Urothelium cell line (cell line): Measurements from ENCODE around the gene GDF10.

ENCODE experiments used
- DNase-seq: peaks from one replicate; pipeline ENCODE4 v3.0.0; 2011; ENCODE audit warnings: low spot score, mixed read lengths
- FAIRE-seq: peaks from 2 replicates; lab custom pipeline; 2011; peaks lifted over from hg19 to GRCh38; lab: Jason Lieb, UNC

Gene GDF10

GRCh38 chr10:47269294-47269693 is 30.7 kb upstream of the GDF10 start:
- DNase-seq (no peak), FAIRE-seq (no peak)

- no peak for FAIRE-seq
These were observed 23.9 kb upstream of the GDF10 start for GRCh38 chr10:47276071-47276470.

GRCh38 chr10:47276576-47277351 is 23.2 kb upstream of the GDF10 start:
- FAIRE-seq: no peak

More at GRCh38 chr10:47276071-47276470, 23.9 kb upstream of the GDF10 start:
- no peak for DNase-seq

GRCh38 chr10:47277352-47278151 is 22.4 kb upstream of the GDF10 start:
- no peak for DNase-seq
- no peak for FAIRE-seq

More at GRCh38 chr10:47276576-47277351, 23.2 kb upstream of the GDF10 start:
- DNase-seq: no peak

GRCh38 chr10:47278152-47278473 is 21.9 kb upstream of the GDF10 start:
- no peak for DNase-seq
- FAIRE-seq: no peak

GRCh38 chr10:47278720-47279119 is 21.3 kb upstream of the GDF10 start:
- FAIRE-seq (no peak), DNase-seq (no peak)

- DNase-seq (no peak), FAIRE-seq (no peak)
These were observed 20.7 kb upstream of the GDF10 start for GRCh38 chr10:47279276-47279675.

- FAIRE-seq (no peak), DNase-seq (no peak)
These were observed 17.9 kb upstream of the GDF10 start for GRCh38 chr10:47282005-47282656.

GRCh38 chr10:47282657-47283018 is 17.4 kb upstream of the GDF10 start:
- FAIRE-seq: no peak
- DNase-seq: no peak

- FAIRE-seq (no peak), DNase-seq (no peak)
These were observed 16.8 kb upstream of the GDF10 start for GRCh38 chr10:47283101-47283630.

GRCh38 chr10:47283848-47284247 is 16.1 kb upstream of the GDF10 start:
- FAIRE-seq: no peak

GRCh38 chr10:47285381-47286115 is 14.4 kb upstream of the GDF10 start:
- no peak for FAIRE-seq
- no peak for DNase-seq

More at GRCh38 chr10:47283848-47284247, 16.1 kb upstream of the GDF10 start:
- DNase-seq: no peak

GRCh38 chr10:47286116-47286505 is 13.9 kb upstream of the GDF10 start:
- FAIRE-seq: no peak
- DNase-seq: no peak

- FAIRE-seq (no peak), DNase-seq (no peak)
These were observed 13.2 kb upstream of the GDF10 start for GRCh38 chr10:47286591-47287315.

GRCh38 chr10:47287365-47287802 is 12.6 kb upstream of the GDF10 start:
- no peak for DNase-seq
- FAIRE-seq: no peak

GRCh38 chr10:47287805-47288204 is 12.2 kb upstream of the GDF10 start:
- DNase-seq (no peak), FAIRE-seq (no peak)

- DNase-seq (no peak), FAIRE-seq (no peak)
These were observed 11.8 kb upstream of the GDF10 start for GRCh38 chr10:47288236-47288635.

- no peak for FAIRE-seq
- no peak for DNase-seq
These were observed 11.0 kb upstream of the GDF10 start for GRCh38 chr10:47288916-47289495.

GRCh38 chr10:47289921-47290320 is 10.1 kb upstream of the GDF10 start:
- DNase-seq (no peak), FAIRE-seq (no peak)

GRCh38 chr10:47290338-47290737 is 9.7 kb upstream of the GDF10 start:
- FAIRE-seq: no peak
- DNase-seq: no peak
